PFSK-1 (cell line): Measurements from ENCODE around the gene SERINC2.

Experiments used
- FOXP2 ChIP-seq: optimal IDR thresholded peaks from 2 replicates; pipeline ENCODE3; 2011; ENCODE audit warnings: borderline replicate concordance, control low read depth, inconsistent platforms; ENCODE audit not compliant: insufficient read depth; ENCODE audit errors: extremely low read length, extremely low read depth
- POLR2AphosphoS5 ChIP-seq: IDR thresholded peaks from 2 replicates; pipeline ENCODE4 v1.6.1; 2012; ENCODE audit warnings: low read depth, mild to moderate bottlenecking, control low read depth, low read length, moderate library complexity
- REST ChIP-seq, 2 experiments: IDR thresholded peaks; 2 replicates each; pipeline versions ENCODE4 v1.6.1 to v1.8.0; 2011 to 2012; ENCODE audit warnings: low read depth in 2 of 2, low read length in 2 of 2, control low read depth in 1 of 2, inconsistent platforms in 1 of 2, mild to moderate bottlenecking in 1 of 2, moderate library complexity in 1 of 2; ENCODE audit not compliant: insufficient read depth in 1 of 2
- SIN3A ChIP-seq: IDR thresholded peaks from 2 replicates; pipeline ENCODE4 v1.6.1; 2012; ENCODE audit warnings: mild to moderate bottlenecking, low read length, moderate library complexity, borderline replicate concordance; ENCODE audit not compliant: insufficient read depth
- TAF1 ChIP-seq: IDR thresholded peaks from 2 replicates; pipeline ENCODE4 v1.6.1; 2012; ENCODE audit warnings: low read length, control low read depth, borderline replicate concordance; ENCODE audit not compliant: insufficient read depth

SERINC2 gene

GRCh38 chr1:31422505-31423319 is 9.7 kb downstream of the SERINC2 start:
- TF ChIP-seq FOXP2 (peak; percentile 53), REST (IDR thresholded peaks at IDR 0.05; ENCODE audit: insufficient read depth in 1 of 2, low read depth in 2 of 2, low read length in 2 of 2) (no peak)

- no peak for TF ChIP-seq TAF1
- no peak for TF ChIP-seq FOXP2
- TF ChIP-seq REST (IDR thresholded peaks at IDR 0.05; ENCODE audit: insufficient read depth in 1 of 2, low read depth in 2 of 2, low read length in 2 of 2) = no peak
- TF ChIP-seq SIN3A = no peak
Measured at GRCh38 chr1:31423418-31423947, 10.5 kb downstream of the SERINC2 start.

GRCh38 chr1:31424568-31424967 is 11.6 kb downstream of the SERINC2 start:
- TF ChIP-seq REST (IDR thresholded peaks at IDR 0.05; ENCODE audit: insufficient read depth in 1 of 2, low read depth in 2 of 2, low read length in 2 of 2) = no peak
- TF ChIP-seq POLR2AphosphoS5 = no peak
- TF ChIP-seq SIN3A = no peak
- no peak for TF ChIP-seq TAF1
- TF ChIP-seq FOXP2 = no peak

GRCh38 chr1:31425301-31426081 is 12.5 kb downstream of the SERINC2 start:
- TF ChIP-seq SIN3A (no peak), TAF1 (no peak), FOXP2 (no peak), REST (IDR thresholded peaks at IDR 0.05; ENCODE audit: insufficient read depth in 1 of 2, low read depth in 2 of 2, low read length in 2 of 2) (no peak), POLR2AphosphoS5 (no peak)
